MM.1S (cell line): Measurements from ENCODE around the gene PVR.

ENCODE experiments used
- DNase-seq: peaks from one replicate; pipeline ENCODE4 v3.0.0-alpha.2; 2015
- H2AFZ ChIP-seq: fragments of 300-600 bp; sonication (generic); 2 replicates; pipeline ENCODE4 v1.6.0; 2016; ENCODE audit warnings: antibody characterized with exemption, low read length
- H3F3A ChIP-seq: fragments of 300-600 bp; sonication (generic); 2 replicates; pipeline ENCODE4 v1.6.1; 2016; ENCODE audit warnings: mild to moderate bottlenecking, antibody characterized with exemption, low read length, moderate library complexity, mixed read lengths; ENCODE audit not compliant: insufficient read depth
- H3K27ac ChIP-seq: fragments of 300-600 bp; sonication (generic); 2 replicates; pipeline ENCODE4 v1.5.1; 2016; ENCODE audit warnings: mild to moderate bottlenecking, low read length
- H3K27me3 ChIP-seq: fragments of 300-600 bp; sonication (generic); replicated peaks from 2 replicates; pipeline ENCODE4 v1.6.0; 2016; ENCODE audit warnings: low read length; ENCODE audit not compliant: insufficient read depth
- H3K36me3 ChIP-seq: fragments of 300-600 bp; sonication (generic); replicated peaks from 2 replicates; pipeline ENCODE4 v1.6.1; 2016; ENCODE audit warnings: mild to moderate bottlenecking, low read length, mixed read lengths; ENCODE audit not compliant: insufficient read depth
- H3K4me1 ChIP-seq: fragments of 300-600 bp; sonication (generic); 2 replicates; pipeline ENCODE4 v1.6.1; 2016; ENCODE audit warnings: low read length, mixed read lengths
- H3K4me2 ChIP-seq: fragments of 300-600 bp; sonication (generic); 2 replicates; pipeline ENCODE4 v1.6.0; 2016; ENCODE audit warnings: low read depth, low read length
- H3K4me3 ChIP-seq: fragments of 300-600 bp; sonication (generic); 2 replicates; pipeline ENCODE4 v1.5.1; 2016; ENCODE audit warnings: low read length, mixed read lengths
- H3K79me2 ChIP-seq: fragments of 300-600 bp; sonication (generic); 2 replicates; pipeline ENCODE4 v1.6.1; 2016; ENCODE audit warnings: mixed run types, low read length, mixed read lengths
- H3K9ac ChIP-seq: fragments of 300-600 bp; sonication (generic); 2 replicates; pipeline ENCODE4 v1.6.1; 2016; ENCODE audit warnings: low read length, mixed read lengths
- H3K9me2 ChIP-seq: fragments of 300-600 bp; sonication (generic); replicated peaks from 2 replicates; pipeline ENCODE4 v1.6.1; 2016; ENCODE audit warnings: mild to moderate bottlenecking, low read length, mixed read lengths; ENCODE audit not compliant: insufficient read depth
- H3K9me3 ChIP-seq: fragments of 300-600 bp; sonication (generic); replicated peaks from 2 replicates; pipeline ENCODE4 v1.6.1; 2016; ENCODE audit warnings: mild to moderate bottlenecking, low read length, mixed read lengths; ENCODE audit not compliant: insufficient read depth
- H4K20me1 ChIP-seq: fragments of 300-600 bp; sonication (generic); 2 replicates; pipeline ENCODE4 v1.6.1; 2016; ENCODE audit warnings: mild to moderate bottlenecking, low read length, moderate library complexity, mixed read lengths; ENCODE audit not compliant: insufficient read depth
- CTCF ChIP-seq: fragments of 300-600 bp; sonication (generic); IDR thresholded peaks from 2 replicates; pipeline ENCODE4 v1.5.1; 2016; ENCODE audit warnings: antibody characterized with exemption, low read length, mixed read lengths
- EZH2 ChIP-seq: fragments of 300-600 bp; sonication (generic); optimal IDR thresholded peaks from 2 replicates; pipeline ENCODE3; 2017; ENCODE audit warnings: low read depth, mild to moderate bottlenecking, antibody characterized with exemption, low read length, mixed read lengths
- EZH2phosphoT487 ChIP-seq: fragments of 300-600 bp; sonication (generic); IDR thresholded peaks from 2 replicates; pipeline ENCODE4 v1.6.1; 2018; ENCODE audit warnings: antibody characterized with exemption, low read length

Gene PVR

GRCh38 chr19:44607049-44607448, 36.7 kb upstream of the PVR start:
- Histone ChIP-seq H3K4me3 (no peak overlapping the region), H3K36me3 (no peaks in the 10 kb centered on the region), H4K20me1 (no peaks in the 10 kb centered on the region), H2AFZ (no peak overlapping the region), H3K9ac (no peak overlapping the region), H3F3A (no peaks in the 10 kb centered on the region), H3K4me2 (no peak overlapping the region), H3K27me3 (peaks cover 36% of the 10 kb centered on the region), H3K9me3 (no peaks in the 10 kb centered on the region), H3K4me1 (no peaks in the 10 kb centered on the region), H3K27ac (no peak overlapping the region), H3K79me2 (no peaks in the 10 kb centered on the region), H3K9me2 (no peaks in the 10 kb centered on the region)
- no peak for TF ChIP-seq CTCF
- TF ChIP-seq EZH2: no peak
- no peak for TF ChIP-seq EZH2phosphoT487
- DNase-seq: no peak

GRCh38 chr19:44607917-44608316, 35.8 kb upstream of the PVR start:
- no peaks in the 10 kb centered on the region for H3K9me2 ChIP-seq
- no peaks in the 10 kb centered on the region for H3K79me2 ChIP-seq
- H3K27ac ChIP-seq: no peak overlapping the region

GRCh38 chr19:44608391-44608821, 35.3 kb upstream of the PVR start:
- Histone ChIP-seq H3K4me3 (no peak overlapping the region), H3K4me2 (no peak overlapping the region), H3K27ac (no peak overlapping the region), H3K9ac (no peak overlapping the region), H3K9me2 (no peaks in the 10 kb centered on the region), H3K27me3 (peaks cover 27% of the 10 kb centered on the region), H3K9me3 (no peaks in the 10 kb centered on the region), H2AFZ (no peak overlapping the region), H4K20me1 (no peaks in the 10 kb centered on the region), H3F3A (no peaks in the 10 kb centered on the region), H3K4me1 (no peaks in the 10 kb centered on the region), H3K79me2 (no peaks in the 10 kb centered on the region), H3K36me3 (no peaks in the 10 kb centered on the region)
- no peak for DNase-seq
- TF ChIP-seq EZH2: no peak
- no peak for TF ChIP-seq CTCF
- TF ChIP-seq EZH2phosphoT487: no peak

More at GRCh38 chr19:44607917-44608316, 35.8 kb upstream of the PVR start:
- no peaks in the 10 kb centered on the region for H4K20me1 ChIP-seq
- no peak overlapping the region for H2AFZ ChIP-seq
- no peaks in the 10 kb centered on the region for H3K9me3 ChIP-seq
- H3F3A ChIP-seq: no peaks in the 10 kb centered on the region
- H3K9ac ChIP-seq: no peak overlapping the region
- no peak for TF ChIP-seq EZH2
- TF ChIP-seq EZH2phosphoT487: no peak
- TF ChIP-seq CTCF: no peak
- peaks cover 32% of the 10 kb centered on the region for H3K27me3 ChIP-seq
- no peak overlapping the region for H3K4me2 ChIP-seq
- H3K4me1 ChIP-seq: no peaks in the 10 kb centered on the region
- no peak for DNase-seq
- no peaks in the 10 kb centered on the region for H3K36me3 ChIP-seq
- H3K4me3 ChIP-seq: no peak overlapping the region
